Measurements from ENCODE around the gene AGBL4. TPM values are rescaled to one million over a fixed set of nuclear protein-coding genes. Genes with fewer than 3 reads are reported as not detected.

Gene AGBL4
- total and polyA plus RNA-seq, 2 of the 13 experiments (the other 11 are each of a cell fraction or from before 2014, with no cell fraction given), result not detected

GRCh38 chr1:49225464-49225863, 798.3 kb downstream of the AGBL4 start:
- no peaks in the 10 kb centered on the region for H3K4me1 ChIP-seq (ENCODE audit: insufficient read depth, low read length)
- ATAC-seq (no peak), FAIRE-seq (no peak), DNase-seq (ENCODE audit: low spot score) (no peak)
- no TSS peak for BruUV-seq (replicated peaks)
- no peaks in the 10 kb centered on the region for H3K79me2 ChIP-seq (ENCODE audit: insufficient read depth, low read length)
- H3K27ac ChIP-seq (ENCODE audit: extremely low read length, insufficient read depth, low read length), result no peak overlapping the region
- H3K27me3 ChIP-seq (ENCODE audit: control insufficient read depth in 1 of 2, insufficient read depth in 2 of 2, low read length in 2 of 2), result no peaks in the 10 kb centered on the region
- H3K9me3 ChIP-seq (ENCODE audit: low read length), result peaks cover 85% of the 10 kb centered on the region
- in situ Hi-C loops (cut with HindIII; ENCODE audit: extremely low pct_ligation_motif_present, low pct_unique_long_range_greater_than_20kb), result no loop called here
- H4K20me1 ChIP-seq (ENCODE audit: insufficient read depth, low read length), result no peaks in the 10 kb centered on the region
- H2AFZ ChIP-seq (ENCODE audit: low read length), result no peak overlapping the region
- intact Hi-C loops (cut with micrococcal nuclease; ENCODE audit: unreplicated experiment), result no loop called here
- ChIA-PET POLR2A (no interaction called here), CTCF (ENCODE audit: low intra/inter-chr PET ratio, low total read pairs) (no interaction called here)
- H3K4me3 ChIP-seq (replicated peaks in 1 of 3; ENCODE audit: insufficient read depth in 1 of 3, low read depth in 2 of 3, low read length in 3 of 3), result no peak overlapping the region
- 0% methylated on average over 1 of the region's 1 CpG for WGBS (ENCODE audit: low lambda C conversion rate)
- H3K4me2 ChIP-seq (ENCODE audit: low read depth, low read length), result no peak overlapping the region
- H3K36me3 ChIP-seq (replicated peaks in 1 of 2; ENCODE audit: control insufficient read depth in 1 of 2, insufficient read depth in 2 of 2, low read length in 2 of 2), result no peaks in the 10 kb centered on the region
- no peak overlapping the region for H3K9ac ChIP-seq (ENCODE audit: insufficient read depth, low read depth, low read length)
- no peak for TF ChIP-seq RFX1 (IDR thresholded peaks at IDR 0.05)
- TF ChIP-seq ZMYM2 (CRISPR knock-in tag; IDR thresholded peaks at IDR 0.05), result no peak
- TF ChIP-seq, protein P1, sequence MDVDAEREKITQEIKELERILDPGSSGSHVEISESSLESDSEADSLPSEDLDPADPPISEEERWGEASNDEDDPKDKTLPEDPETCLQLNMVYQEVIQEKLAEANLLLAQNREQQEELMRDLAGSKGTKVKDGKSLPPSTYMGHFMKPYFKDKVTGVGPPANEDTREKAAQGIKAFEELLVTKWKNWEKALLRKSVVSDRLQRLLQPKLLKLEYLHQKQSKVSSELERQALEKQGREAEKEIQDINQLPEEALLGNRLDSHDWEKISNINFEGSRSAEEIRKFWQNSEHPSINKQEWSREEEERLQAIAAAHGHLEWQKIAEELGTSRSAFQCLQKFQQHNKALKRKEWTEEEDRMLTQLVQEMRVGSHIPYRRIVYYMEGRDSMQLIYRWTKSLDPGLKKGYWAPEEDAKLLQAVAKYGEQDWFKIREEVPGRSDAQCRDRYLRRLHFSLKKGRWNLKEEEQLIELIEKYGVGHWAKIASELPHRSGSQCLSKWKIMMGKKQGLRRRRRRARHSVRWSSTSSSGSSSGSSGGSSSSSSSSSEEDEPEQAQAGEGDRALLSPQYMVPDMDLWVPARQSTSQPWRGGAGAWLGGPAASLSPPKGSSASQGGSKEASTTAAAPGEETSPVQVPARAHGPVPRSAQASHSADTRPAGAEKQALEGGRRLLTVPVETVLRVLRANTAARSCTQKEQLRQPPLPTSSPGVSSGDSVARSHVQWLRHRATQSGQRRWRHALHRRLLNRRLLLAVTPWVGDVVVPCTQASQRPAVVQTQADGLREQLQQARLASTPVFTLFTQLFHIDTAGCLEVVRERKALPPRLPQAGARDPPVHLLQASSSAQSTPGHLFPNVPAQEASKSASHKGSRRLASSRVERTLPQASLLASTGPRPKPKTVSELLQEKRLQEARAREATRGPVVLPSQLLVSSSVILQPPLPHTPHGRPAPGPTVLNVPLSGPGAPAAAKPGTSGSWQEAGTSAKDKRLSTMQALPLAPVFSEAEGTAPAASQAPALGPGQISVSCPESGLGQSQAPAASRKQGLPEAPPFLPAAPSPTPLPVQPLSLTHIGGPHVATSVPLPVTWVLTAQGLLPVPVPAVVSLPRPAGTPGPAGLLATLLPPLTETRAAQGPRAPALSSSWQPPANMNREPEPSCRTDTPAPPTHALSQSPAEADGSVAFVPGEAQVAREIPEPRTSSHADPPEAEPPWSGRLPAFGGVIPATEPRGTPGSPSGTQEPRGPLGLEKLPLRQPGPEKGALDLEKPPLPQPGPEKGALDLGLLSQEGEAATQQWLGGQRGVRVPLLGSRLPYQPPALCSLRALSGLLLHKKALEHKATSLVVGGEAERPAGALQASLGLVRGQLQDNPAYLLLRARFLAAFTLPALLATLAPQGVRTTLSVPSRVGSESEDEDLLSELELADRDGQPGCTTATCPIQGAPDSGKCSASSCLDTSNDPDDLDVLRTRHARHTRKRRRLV (CRISPR knock-in tag; IDR thresholded peaks at IDR 0.05), result no peak
- no peak for TF ChIP-seq ZNF660 (CRISPR knock-in tag; IDR thresholded peaks at IDR 0.05; ENCODE audit: borderline replicate concordance, low read depth)
- no peak for TF ChIP-seq ZNF431 (CRISPR knock-in tag; IDR thresholded peaks at IDR 0.05; ENCODE audit: borderline replicate concordance, low read depth)
- no peak for TF ChIP-seq ZNF672 (CRISPR knock-in tag; IDR thresholded peaks at IDR 0.05)
- TF ChIP-seq HNRNPK (IDR thresholded peaks at IDR 0.05; ENCODE audit: low read depth, low read length, poor library complexity, severe bottlenecking), result no peak
- TF ChIP-seq CBX1 (IDR thresholded peaks at IDR 0.05; ENCODE audit: low read depth), result no peak
- no peak for TF ChIP-seq ZNF260 (CRISPR knock-in tag; IDR thresholded peaks at IDR 0.05; ENCODE audit: borderline replicate concordance, low read depth)
- TF ChIP-seq ATAD3A (CRISPR knock-in tag; IDR thresholded peaks at IDR 0.05), result no peak
- no peak for TF ChIP-seq ZFP62 (CRISPR knock-in tag; IDR thresholded peaks at IDR 0.05)
- TF ChIP-seq KDM5A (IDR thresholded peaks at IDR 0.05; ENCODE audit: borderline replicate concordance, low read length), result no peak
- TF ChIP-seq HNRNPH1 (optimal IDR thresholded peaks at IDR 0.05; ENCODE audit: low read depth, low read length), result no peak
- TF ChIP-seq ZNF530 (CRISPR knock-in tag; IDR thresholded peaks at IDR 0.05; ENCODE audit: low read depth), result no peak
- TF ChIP-seq PRDM4 (CRISPR knock-in tag; IDR thresholded peaks at IDR 0.05; ENCODE audit: borderline replicate concordance), result no peak
- TF ChIP-seq CSRNP1 (CRISPR knock-in tag; IDR thresholded peaks at IDR 0.05), result no peak
- no peak for TF ChIP-seq ZNF776 (CRISPR knock-in tag; IDR thresholded peaks at IDR 0.05)
- TF ChIP-seq TMF1 (CRISPR knock-in tag; IDR thresholded peaks at IDR 0.05; ENCODE audit: low read depth), result no peak
